Hematopoietic multipotent progenitor cell treated with erythropoietin and hydrocortisone succinate and interleukin-3 and kit ligand, for 15 days (in vitro differentiated cells): ENCODE measurements around the gene VGF.

Experiments
- DNase-seq: peaks from one replicate; pipeline ENCODE4 v3.0.0-alpha.2; 2015; ENCODE audit warnings: low spot score

Gene VGF

GRCh38 chr7:101185258-101185839 is 20.0 kb upstream of the VGF start:
- no peak for DNase-seq

DNA sequence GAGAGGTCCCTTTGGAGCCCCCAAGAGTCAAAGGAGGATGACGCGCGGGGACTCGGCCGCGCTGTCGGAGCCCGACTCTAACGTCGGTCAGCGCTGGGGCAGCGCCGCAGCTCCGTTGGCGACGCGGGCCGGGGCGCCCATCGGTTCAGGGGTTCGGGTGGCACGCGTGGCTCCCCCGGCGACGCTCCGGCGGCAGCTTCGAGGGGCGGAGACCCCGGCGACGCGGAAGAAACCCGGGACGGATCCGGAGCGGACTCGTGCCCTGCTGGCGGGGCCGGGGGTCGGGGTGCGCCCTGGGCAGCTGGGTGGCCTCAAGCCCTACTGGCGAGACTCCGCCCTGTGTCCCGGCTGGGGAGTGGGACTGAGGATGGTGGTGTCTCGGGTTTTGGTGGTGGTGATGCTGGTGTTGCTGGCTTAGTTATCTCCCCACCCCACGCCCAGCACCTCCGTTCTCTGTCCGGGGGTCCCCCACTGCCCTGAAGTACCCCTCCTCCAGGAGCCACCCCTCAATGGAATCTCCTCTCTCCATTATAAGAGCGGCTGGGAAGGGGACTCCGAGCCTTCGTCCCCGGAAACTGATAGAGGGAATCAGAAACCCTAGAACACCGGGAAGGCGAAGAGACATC is 14.9 kb upstream of the VGF start, which contains the start of gene NAT16:
Gene NAT16 (minus strand): TSS at position 164 of the 626 bp plus-strand sequence. CDS start 5,486 bp downstream, outside the sequence.
- DNase-seq, result no peak

DNA sequence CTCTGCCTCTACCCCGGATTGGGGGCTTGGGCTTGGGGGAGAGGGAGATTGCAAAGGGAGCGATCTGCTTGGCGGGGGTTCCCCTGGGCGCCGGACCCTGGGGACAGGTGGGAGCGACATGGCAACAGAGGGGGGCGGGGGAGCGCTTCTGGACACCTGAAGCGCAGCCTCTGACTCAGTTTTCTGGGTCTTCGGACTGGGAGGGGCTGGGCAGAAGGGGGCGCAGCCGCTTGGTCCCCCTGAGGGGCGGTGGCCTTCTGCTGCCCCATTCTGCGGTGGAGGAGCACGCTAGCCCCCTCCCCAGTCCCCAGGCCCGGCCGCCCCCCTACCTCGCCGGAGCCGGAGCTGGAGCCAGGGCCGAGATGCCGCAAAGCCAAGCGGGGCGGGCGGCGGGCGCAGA is 14.3 kb upstream of the VGF start:
- no peak for DNase-seq

GRCh38 chr7:101179117-101179516 is 13.7 kb upstream of the VGF start:
- DNase-seq, result no peak

GRCh38 chr7:101177644-101178043 is 12.3 kb upstream of the VGF start:
- DNase-seq, result no peak

GRCh38 chr7:101175664-101176063 is 10.3 kb upstream of the VGF start:
- no peak for DNase-seq

- no peak for DNase-seq
Measured at GRCh38 chr7:101174322-101174854, 9.0 kb upstream of the VGF start.

GRCh38 chr7:101173752-101174244 is 8.4 kb upstream of the VGF start:
- DNase-seq, result peak; percentile 50

GRCh38 chr7:101172854-101173751 is 7.7 kb upstream of the VGF start:
- DNase-seq, result peak; percentile 56

GRCh38 chr7:101172005-101172853 is 6.9 kb upstream of the VGF start:
- DNase-seq, result no peak

DNA sequence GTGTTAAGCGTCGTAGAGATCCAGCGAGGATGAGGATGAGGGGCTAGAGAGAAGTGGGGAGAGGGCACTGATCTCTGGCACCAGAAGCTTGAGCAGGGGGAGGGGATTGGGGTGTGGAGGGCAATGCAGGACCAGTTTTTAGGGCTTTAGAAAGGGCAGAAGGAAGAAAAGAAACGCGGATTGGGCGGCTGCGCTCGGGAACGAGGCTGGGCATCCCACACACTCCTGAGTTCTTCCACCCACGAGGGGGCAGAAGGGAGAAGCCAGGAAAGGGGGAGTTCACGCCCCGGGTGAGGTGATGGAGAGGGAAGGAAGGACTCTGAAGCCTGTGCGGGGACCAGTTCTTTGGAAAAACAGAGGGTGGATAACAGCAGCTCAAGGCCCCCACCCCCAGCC is 6.1 kb upstream of the VGF start:
- DNase-seq, result no peak

DNA sequence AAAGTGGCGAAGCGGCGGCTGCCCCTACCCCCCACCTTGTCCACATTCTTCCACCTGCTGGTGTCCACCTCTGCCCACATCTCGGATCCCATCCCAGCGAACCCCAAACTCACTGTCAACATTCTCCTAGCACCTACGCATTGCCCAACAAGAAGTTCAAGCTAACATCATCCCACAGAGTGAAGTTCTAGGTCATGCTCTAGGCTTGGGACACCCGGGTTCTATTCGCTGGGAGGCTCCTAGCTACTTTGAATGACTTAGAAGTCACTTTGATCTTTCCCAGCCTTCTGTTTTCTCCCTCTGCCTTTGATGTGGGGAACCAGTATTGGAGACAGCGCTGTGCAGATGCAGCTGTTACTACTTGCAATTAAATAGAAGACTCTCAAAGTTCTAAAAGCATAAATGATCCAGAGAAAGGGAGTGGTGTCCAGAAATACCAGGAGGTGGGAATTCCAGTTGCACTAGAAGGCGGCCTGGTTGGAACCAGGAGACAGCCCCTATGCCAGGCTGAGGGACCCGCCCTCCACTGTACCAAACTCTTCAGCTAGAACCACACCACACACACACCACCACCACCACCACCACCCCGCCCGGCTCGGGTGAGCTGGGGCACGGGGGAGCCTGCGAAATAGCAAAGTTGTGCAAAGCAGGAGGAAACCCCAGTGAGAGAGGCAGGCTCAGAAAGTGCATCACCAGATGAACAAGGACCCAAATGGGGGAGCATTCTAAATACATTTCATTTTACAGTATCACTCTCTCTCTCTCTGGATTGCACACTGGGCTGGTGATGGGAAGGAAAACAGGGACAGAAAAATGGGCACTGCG is 5.5 kb upstream of the VGF start:
- DNase-seq, result no peak

DNA sequence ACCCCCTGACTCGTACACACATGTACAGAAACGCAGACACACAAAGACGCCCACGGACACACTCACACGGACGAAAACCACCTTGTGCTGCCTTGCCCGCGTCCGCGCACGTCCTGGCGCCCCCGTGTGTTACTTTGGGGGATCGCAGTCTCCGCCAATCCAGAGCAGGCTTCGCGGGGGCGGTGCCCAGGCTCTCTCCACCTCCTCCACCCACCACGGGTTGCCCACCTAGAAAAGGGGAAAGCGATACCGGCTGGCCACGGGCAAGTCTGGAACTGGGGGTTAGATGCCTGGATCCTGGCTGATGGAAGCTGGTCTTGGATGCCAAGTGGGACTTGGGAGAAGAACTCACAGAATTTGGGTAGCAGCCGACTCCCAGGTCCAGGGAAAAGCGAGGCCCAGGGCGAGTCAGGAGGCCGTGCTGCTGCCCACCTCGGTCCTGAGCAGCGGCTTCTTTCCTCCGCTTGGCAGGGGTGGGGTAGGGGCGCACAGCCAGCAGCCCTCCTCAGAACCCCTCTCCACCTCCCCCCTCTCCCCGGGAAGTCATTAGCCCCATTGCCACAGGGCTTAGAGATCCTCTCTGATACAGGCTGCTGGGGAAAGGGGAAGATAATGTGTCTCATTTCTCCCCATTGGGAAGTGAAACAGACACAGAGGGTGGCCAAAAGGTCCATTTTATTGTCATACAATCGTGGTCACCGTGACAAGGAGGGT is 4.6 kb upstream of the VGF start:
- peak; percentile 72 for DNase-seq

GRCh38 chr7:101169110-101169837 is 3.9 kb upstream of the VGF start:
- no peak for DNase-seq

DNA sequence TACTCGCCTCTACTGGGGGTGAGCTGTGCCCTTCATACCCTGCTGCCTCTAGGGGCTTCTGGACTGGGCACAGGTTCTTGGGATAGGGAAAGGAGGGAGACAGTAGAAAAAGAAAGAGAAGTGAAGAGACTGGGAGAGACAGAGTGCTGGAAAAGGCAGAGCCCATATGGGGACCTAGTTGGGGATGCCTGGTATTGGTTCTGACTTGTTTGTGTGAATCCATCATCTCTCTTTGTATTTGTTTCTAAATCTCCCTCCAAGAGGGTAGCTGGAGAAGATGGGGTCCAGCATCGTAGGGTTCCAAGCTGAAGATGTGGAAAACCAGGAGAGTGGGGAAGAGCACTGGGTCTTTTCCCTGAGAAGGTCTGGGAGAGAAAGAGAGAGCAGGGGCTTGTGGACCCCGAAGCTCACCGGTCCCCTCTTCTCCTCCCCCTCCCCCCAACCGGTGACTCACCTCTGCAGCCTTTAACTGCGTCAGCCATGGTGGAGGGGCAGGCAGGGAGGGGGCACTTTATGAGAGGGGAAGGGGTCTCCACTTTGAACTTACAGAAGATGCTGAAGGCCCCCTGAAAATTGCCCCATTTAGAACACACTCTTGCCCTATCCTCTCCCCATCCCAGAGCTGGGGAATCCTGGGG is 3.2 kb upstream of the VGF start:
- DNase-seq, result no peak

DNA sequence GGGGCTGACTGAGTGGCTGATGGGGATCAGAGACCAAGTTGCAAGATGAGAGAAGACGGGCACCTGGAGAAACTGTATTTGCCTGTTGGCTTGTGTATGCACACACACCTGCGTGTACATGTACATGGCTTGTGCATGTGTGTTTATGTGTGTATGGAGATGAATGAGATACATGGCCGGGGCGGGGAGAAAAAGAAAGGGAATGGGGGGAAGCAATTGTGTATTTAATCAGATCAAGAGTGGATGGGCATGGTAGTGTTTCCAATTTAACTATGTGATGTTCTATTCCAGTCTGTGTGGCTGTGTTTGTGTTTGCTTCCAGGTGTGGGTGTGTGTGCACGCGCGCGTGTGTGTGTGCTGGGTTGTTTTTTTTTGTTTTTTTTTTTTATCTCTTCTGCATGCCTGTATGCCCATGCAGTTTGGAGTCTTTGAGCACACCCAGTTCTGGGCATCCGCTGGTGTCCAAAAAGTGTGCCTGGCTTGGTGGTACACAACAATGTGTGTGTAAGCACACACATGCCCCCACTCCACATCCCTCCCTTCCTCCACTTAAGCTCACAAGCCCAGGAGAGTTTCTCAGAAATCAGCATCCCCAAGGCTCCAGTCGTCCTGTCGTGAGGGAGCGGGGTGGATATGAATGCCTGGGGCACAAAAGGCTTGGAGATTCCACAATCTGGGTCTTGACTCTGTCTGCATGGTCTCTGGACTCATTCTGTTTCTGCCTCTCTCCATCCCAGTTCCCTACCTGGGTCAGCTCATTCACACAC is 2.5 kb upstream of the VGF start:
- no peak for DNase-seq

GRCh38 chr7:101166909-101167644 is 1.7 kb upstream of the VGF start:
- no peak for DNase-seq

DNA sequence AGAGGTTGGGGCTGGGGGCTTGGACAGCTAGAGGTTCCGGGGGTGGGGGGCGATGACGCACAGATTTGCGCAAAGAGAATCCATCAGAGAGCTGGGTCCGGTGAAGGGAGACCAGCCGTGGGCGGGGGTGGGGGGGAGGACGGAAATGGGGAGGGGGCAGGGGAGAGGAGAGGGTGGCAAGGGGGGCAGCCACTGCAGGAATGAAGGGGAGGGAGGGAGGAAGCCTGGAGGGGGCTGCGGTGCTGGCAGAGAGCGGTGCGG is 1.2 kb upstream of the VGF start:
- DNase-seq, result no peak
